ENCODE measurements around the gene ABCC10. TPM values are rescaled to one million over a fixed set of nuclear protein-coding genes. Genes with fewer than 3 reads are reported as not detected.
"Not testable (repeated sequence)": the region's sequence is repeated elsewhere in the genome, so short reads cannot be mapped to it uniquely, and the experiment has no call there.

The ABCC10 gene
- total RNA-seq, 4 donors from 2014 or later, result 16.1 to 39.1 (median 27.4) TPM

DNA sequence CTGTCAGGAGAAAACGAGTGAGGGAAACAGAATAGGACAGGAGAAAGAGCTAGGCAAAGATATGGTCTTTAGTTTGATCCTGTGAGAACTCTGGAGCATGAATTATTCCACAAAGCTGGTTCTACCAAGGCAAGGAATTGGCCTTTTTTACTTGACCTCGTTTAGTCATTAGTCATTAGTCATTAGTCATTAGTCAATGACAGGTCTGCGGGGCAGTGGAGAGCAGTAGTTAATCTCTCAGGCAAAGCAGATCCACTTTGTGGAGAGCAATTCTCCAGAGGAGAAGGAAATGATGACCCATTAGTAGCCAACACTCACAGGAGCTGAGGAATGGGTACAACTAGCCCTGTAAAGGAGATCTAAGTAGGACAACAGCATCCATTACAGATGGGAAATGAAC is 22.0 kb upstream of the ABCC10 start:
- no peak for DNase-seq (ENCODE audit: low spot score in 2 of 2)
- no peak for TF ChIP-seq POLR2A (IDR thresholded peaks at IDR 0.05)
- TF ChIP-seq EP300 (IDR thresholded peaks at IDR 0.05), result no peak
- no peak for TF ChIP-seq POLR2AphosphoS5 (IDR thresholded peaks at IDR 0.05)
- TF ChIP-seq CTCF (IDR thresholded peaks at IDR 0.05), result no peak
- WGBS, result 54% methylated on average over 3 of the region's 3 CpGs
- no peak overlapping the region for H3K4me3 ChIP-seq
- no peaks in the 10 kb centered on the region for H3K9me3 ChIP-seq
- H3K36me3 ChIP-seq, result no peaks in the 10 kb centered on the region
- H3K27ac ChIP-seq, result no peak overlapping the region
- no peaks in the 10 kb centered on the region for H3K4me1 ChIP-seq
- H3K27me3 ChIP-seq, result no peaks in the 10 kb centered on the region

DNA sequence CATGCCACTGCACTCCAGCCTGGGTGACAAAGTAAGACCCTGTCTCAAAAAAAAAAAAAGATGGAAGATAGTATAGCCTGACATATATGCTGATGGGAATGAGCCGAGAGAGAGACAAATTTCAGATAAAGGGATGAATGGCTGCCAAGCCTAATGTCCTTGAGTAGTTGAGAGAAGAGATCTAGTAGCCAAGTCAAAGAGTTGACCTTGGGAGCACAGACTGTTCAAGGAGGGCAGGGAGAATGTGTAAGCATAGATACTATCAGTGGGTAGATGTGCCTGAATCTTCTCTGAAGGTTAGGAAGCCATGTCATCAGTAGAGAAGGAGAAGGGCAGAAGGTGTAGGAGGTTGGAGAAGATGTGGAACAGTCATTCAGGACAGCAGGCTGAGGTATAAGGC is 20.0 kb upstream of the ABCC10 start:
- no peaks in the 10 kb centered on the region for H3K27me3 ChIP-seq
- no peak overlapping the region for H3K27ac ChIP-seq
- no peaks in the 10 kb centered on the region for H3K36me3 ChIP-seq
- WGBS, result 92% methylated on average over 1 of the region's 1 CpG
- H3K9me3 ChIP-seq, result no peaks in the 10 kb centered on the region
- H3K4me3 ChIP-seq, result no peak overlapping the region
- no peaks in the 10 kb centered on the region for H3K4me1 ChIP-seq
- no peak for DNase-seq (ENCODE audit: low spot score in 2 of 2)
- TF ChIP-seq CTCF (IDR thresholded peaks at IDR 0.05), result no peak
- TF ChIP-seq POLR2AphosphoS5 (IDR thresholded peaks at IDR 0.05), result no peak

DNA sequence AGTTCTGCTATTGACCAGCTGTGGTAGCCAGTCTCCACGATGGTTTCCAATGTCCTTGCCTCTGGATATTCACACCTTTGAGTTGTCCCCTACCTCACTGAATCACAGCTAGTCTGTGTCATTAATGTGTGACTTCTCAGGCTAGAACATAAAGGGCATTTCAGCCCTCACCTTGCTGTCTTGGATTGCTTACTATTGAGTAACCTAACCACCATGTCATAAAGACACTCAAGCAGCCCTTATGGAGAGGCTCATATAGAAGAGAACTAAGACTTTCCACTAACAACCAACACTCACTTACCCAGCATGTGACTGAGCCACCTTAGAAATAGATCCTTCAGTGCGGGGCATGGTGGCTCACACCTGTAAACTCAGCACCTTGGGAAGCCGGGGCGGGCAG is 19.1 kb upstream of the ABCC10 start:
- H3K4me3 ChIP-seq, result no peak overlapping the region
- no peak overlapping the region for H3K27ac ChIP-seq
- H3K4me1 ChIP-seq, result no peaks in the 10 kb centered on the region
- TF ChIP-seq POLR2A (IDR thresholded peaks at IDR 0.05) (no peak), CTCF (IDR thresholded peaks at IDR 0.05) (no peak), EP300 (IDR thresholded peaks at IDR 0.05) (no peak), POLR2AphosphoS5 (IDR thresholded peaks at IDR 0.05) (no peak)
- WGBS, result 97% methylated on average over 4 of the region's 4 CpGs
- H3K27me3 ChIP-seq, result no peaks in the 10 kb centered on the region
- no peaks in the 10 kb centered on the region for H3K36me3 ChIP-seq
- DNase-seq (ENCODE audit: low spot score in 2 of 2), result no peak
- H3K9me3 ChIP-seq, result no peaks in the 10 kb centered on the region

DNA sequence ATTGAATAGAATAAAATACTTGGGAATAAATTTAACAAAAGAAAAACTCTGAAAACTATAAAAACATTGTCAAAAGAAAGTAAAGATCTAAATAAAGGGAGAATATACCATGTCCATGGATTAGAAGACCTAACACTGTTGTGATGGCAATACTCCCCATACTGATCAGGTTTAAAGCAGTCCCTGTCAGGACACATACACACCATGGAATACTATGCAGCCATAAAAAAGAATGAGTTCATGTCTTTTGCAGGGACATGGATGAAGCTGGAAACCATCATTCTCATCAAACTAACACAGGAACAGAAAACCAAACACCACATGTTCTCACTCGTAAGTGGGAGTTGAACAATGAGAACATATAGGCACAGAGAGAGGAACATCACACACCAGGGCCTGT is 16.6 kb upstream of the ABCC10 start:
- H3K4me3 ChIP-seq; H3K27ac ChIP-seq; H3K27me3 ChIP-seq; H3K9me3 ChIP-seq; H3K4me1 ChIP-seq; H3K36me3 ChIP-seq; DNase-seq (ENCODE audit: low spot score in 2 of 2): not testable (repeated sequence)
- 84% methylated on average over 1 of the region's 1 CpG for WGBS

- H3K27ac ChIP-seq, result no peak overlapping the region
- DNase-seq (ENCODE audit: low spot score in 2 of 2), result no peak
- no peaks in the 10 kb centered on the region for H3K4me1 ChIP-seq
- no CpG with 5 or more reads among the region's 5 CpGs for WGBS
- H3K9me3 ChIP-seq, result no peaks in the 10 kb centered on the region
- no peak overlapping the region for H3K4me3 ChIP-seq
- no peaks in the 10 kb centered on the region for H3K36me3 ChIP-seq
- no peaks in the 10 kb centered on the region for H3K27me3 ChIP-seq
- no peak for TF ChIP-seq POLR2AphosphoS5 (IDR thresholded peaks at IDR 0.05)
- TF ChIP-seq CTCF (IDR thresholded peaks at IDR 0.05), result no peak
- TF ChIP-seq POLR2A (IDR thresholded peaks at IDR 0.05), result no peak
- TF ChIP-seq EP300 (IDR thresholded peaks at IDR 0.05), result no peak
Observed at GRCh38 chr6:43412541-43412940, 14.8 kb upstream of the ABCC10 start.

GRCh38 chr6:43413002-43413401 is 14.3 kb upstream of the ABCC10 start:
- Histone ChIP-seq H3K27ac (no peak overlapping the region), H3K9me3 (no peaks in the 10 kb centered on the region), H3K4me1 (no peaks in the 10 kb centered on the region), H3K27me3 (no peaks in the 10 kb centered on the region), H3K36me3 (no peaks in the 10 kb centered on the region), H3K4me3 (no peak overlapping the region)
- no peak for DNase-seq (ENCODE audit: low spot score in 2 of 2)
- no peak for TF ChIP-seq POLR2A (IDR thresholded peaks at IDR 0.05)
- WGBS, result 100% methylated on average over 1 of the region's 2 CpGs

GRCh38 chr6:43415275-43415674 is 12.1 kb upstream of the ABCC10 start:
- H3K36me3 ChIP-seq; H3K4me3 ChIP-seq; DNase-seq (ENCODE audit: low spot score in 2 of 2); H3K27ac ChIP-seq; H3K4me1 ChIP-seq; H3K27me3 ChIP-seq; H3K9me3 ChIP-seq: not testable (repeated sequence)
- WGBS, result 98% methylated on average over 8 of the region's 8 CpGs

All from suprapubic skin (tissue), 4 donors.